ENCODE measurements around the gene IRF8.

DNA sequence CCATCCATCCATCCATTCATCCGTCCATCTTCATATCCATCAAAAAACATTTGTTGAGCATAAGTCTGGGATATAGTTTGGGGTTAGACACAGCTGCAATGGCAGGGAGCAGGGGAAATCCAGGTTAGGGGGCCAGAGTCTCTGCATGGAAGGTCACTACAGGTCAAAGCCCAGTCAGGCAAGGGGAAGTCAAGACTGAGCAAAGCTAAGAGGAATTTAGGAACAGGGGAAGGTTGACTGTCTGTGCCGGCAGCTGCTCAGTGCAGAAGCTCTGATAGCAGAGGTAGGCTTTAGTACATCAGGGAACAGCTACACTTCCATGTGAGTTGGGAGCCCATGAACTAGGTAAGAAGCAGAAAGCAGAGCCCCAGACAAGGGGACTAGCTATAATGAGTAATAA, 68.1 kb downstream of the IRF8 start:
- TF ChIP-seq, protein P1, sequence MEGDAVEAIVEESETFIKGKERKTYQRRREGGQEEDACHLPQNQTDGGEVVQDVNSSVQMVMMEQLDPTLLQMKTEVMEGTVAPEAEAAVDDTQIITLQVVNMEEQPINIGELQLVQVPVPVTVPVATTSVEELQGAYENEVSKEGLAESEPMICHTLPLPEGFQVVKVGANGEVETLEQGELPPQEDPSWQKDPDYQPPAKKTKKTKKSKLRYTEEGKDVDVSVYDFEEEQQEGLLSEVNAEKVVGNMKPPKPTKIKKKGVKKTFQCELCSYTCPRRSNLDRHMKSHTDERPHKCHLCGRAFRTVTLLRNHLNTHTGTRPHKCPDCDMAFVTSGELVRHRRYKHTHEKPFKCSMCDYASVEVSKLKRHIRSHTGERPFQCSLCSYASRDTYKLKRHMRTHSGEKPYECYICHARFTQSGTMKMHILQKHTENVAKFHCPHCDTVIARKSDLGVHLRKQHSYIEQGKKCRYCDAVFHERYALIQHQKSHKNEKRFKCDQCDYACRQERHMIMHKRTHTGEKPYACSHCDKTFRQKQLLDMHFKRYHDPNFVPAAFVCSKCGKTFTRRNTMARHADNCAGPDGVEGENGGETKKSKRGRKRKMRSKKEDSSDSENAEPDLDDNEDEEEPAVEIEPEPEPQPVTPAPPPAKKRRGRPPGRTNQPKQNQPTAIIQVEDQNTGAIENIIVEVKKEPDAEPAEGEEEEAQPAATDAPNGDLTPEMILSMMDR (IDR thresholded peaks at IDR 0.05) = no peak
- no peak for TF ChIP-seq POLR2A (IDR thresholded peaks at IDR 0.05)
